NCI-H748 (cell line): ENCODE results near the gene DET1.
"Not testable (repeated sequence)": the region's sequence is repeated elsewhere in the genome, so short reads cannot be mapped to it uniquely, and the experiment has no call there.

Experiments
- DNase-seq: peaks from one replicate; lab custom pipeline; 2025; ENCODE audit not compliant: unreplicated experiment; lab: John Stamatoyannopoulos, UW

Gene DET1

GRCh38 chr15:88541111-88541510, 5.4 kb downstream of the DET1 start:
- not testable (repeated sequence) for DNase-seq

GRCh38 chr15:88540350-88540749, 6.1 kb downstream of the DET1 start:
- DNase-seq, result not testable (repeated sequence)

GRCh38 chr15:88539441-88539840, 7.0 kb downstream of the DET1 start:
- no peak for DNase-seq

- no peak for DNase-seq
These were observed 7.5 kb downstream of the DET1 start for GRCh38 chr15:88538972-88539371.

- no peak for DNase-seq
These were observed 8.7 kb downstream of the DET1 start for GRCh38 chr15:88537591-88538317.

- DNase-seq, result no peak
These were observed 10.7 kb downstream of the DET1 start for GRCh38 chr15:88535607-88536313.

GRCh38 chr15:88535100-88535499, 11.4 kb downstream of the DET1 start:
- DNase-seq, result no peak

GRCh38 chr15:88533376-88533775, 13.1 kb downstream of the DET1 start:
- DNase-seq, result no peak

GRCh38 chr15:88529021-88529630, 17.4 kb downstream of the DET1 start:
- DNase-seq, result no peak

- DNase-seq, result no peak
These were observed 20.1 kb downstream of the DET1 start for GRCh38 chr15:88526247-88526879.

GRCh38 chr15:88525418-88525817, 21.1 kb downstream of the DET1 start:
- DNase-seq, result no peak

GRCh38 chr15:88524094-88524493, 22.4 kb downstream of the DET1 start:
- DNase-seq, result not testable (repeated sequence)

GRCh38 chr15:88518903-88519302, 27.6 kb downstream of the DET1 start:
- no peak for DNase-seq

- no peak for DNase-seq
These were observed 33.3 kb downstream of the DET1 start for GRCh38 chr15:88513195-88513594.

- DNase-seq, result no peak
These were observed 33.9 kb downstream of the DET1 start for GRCh38 chr15:88512601-88513000.

- no peak for DNase-seq
These were observed 34.4 kb downstream of the DET1 start for GRCh38 chr15:88512078-88512477.

- DNase-seq, result no peak
These were observed 35.3 kb downstream of the DET1 start for GRCh38 chr15:88511161-88511560.

- DNase-seq, result no peak
These were observed 36.5 kb downstream of the DET1 start for GRCh38 chr15:88509964-88510363.

- DNase-seq, result no peak
These were observed 37.2 kb downstream of the DET1 start for GRCh38 chr15:88509321-88509720.

- no peak for DNase-seq
These were observed 39.9 kb downstream of the DET1 start for GRCh38 chr15:88506628-88507027.

- no peak for DNase-seq
These were observed 40.8 kb downstream of the DET1 start for GRCh38 chr15:88505721-88506120.

- DNase-seq, result no peak
These were observed 42.0 kb downstream of the DET1 start for GRCh38 chr15:88504445-88504844.
